ENCODE data around the gene NQO1. TPM values are rescaled to one million over a fixed set of nuclear protein-coding genes. Genes with fewer than 3 reads are reported as not detected.

NQO1 gene
- total and polyA plus RNA-seq, 2 donors (not counting 1 experiment from before 2014, with no cell fraction given) = 1.3 to 2.3 TPM

DNA sequence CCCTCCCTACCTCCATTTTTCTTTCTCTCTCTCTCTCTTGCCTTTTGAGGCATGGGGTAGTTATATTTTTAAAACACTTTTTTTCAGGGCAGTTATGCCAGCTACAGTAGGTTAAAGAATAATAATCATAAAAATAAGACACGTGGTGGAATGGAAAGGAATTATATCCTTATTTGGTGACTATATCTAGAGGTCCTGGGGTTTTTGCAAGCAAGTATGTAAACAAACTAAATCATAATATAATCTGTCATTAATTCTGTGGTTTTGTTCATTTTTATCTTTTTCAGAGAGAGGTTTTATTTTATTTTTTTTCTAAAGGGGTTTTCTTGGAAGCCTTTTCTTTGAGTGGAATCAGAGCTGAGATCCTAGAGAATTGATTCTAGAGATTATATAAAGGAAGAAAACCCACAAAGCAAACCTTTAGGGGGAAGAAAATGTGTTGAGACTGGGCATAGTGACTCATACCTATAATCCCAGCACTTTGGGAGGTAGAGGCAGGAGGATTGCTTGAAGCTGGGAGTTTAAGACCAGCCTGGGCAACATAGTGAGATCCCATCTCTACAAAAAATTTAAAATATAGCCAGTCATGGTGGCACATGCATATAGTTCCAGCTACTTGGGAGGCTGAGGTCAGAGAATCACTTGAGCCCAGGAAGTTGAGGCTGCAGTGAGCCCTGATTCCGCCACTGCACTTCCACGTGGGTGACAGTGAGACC lies 53.2 kb downstream of the NQO1 start:
- no peaks in the 10 kb centered on the region for H3K4me1 ChIP-seq (ENCODE audit: control insufficient read depth in 2 of 2, insufficient read depth in 2 of 2, low read length in 2 of 2)
- no peak overlapping the region for H3K4me2 ChIP-seq (replicated peaks; ENCODE audit: low read depth, low read length, poor library complexity, severe bottlenecking)
- no peak overlapping the region for H2AFZ ChIP-seq (ENCODE audit: insufficient read depth, low read depth, low read length, poor library complexity, severe bottlenecking)
- Mint-ChIP-seq H3K4me3 (no peak overlapping the region), H3K9me3 (ENCODE audit: insufficient read depth) (no peaks in the 10 kb centered on the region), H3K27ac (no peak overlapping the region), H3K4me1 (no peaks in the 10 kb centered on the region), H3K27me3 (no peaks in the 10 kb centered on the region)
- ATAC-seq (ENCODE audit: low read depth) (no peak), DNase-seq (no peak)
- no peak overlapping the region for H3K9ac ChIP-seq (ENCODE audit: low read length)
- ChIA-PET CTCF (interaction anchor here (1.4 kb wide), 1 partner anchor 277 kb away, joined by 4 read pairs; no protein-coding TSS in a partner anchor), POLR2A (no interaction called here)
- no peaks in the 10 kb centered on the region for H4K20me1 ChIP-seq (ENCODE audit: control insufficient read depth, insufficient read depth, low read length, poor library complexity, severe bottlenecking)
- intact Hi-C loops (cut with micrococcal nuclease) = no loop called here
- no peaks in the 10 kb centered on the region for H3K27me3 ChIP-seq (replicated peaks in 1 of 4; ENCODE audit: control extremely low read depth in 1 of 4, control insufficient read depth in 3 of 4, insufficient read depth in 4 of 4, low read length in 3 of 4)
- WGBS (ENCODE audit: insufficient coverage) = 100% methylated on average over 1 of the region's 3 CpGs
- peaks cover 6 to 41% of the 10 kb centered on the region in 2 experiments for H3K36me3 ChIP-seq (replicated peaks in 1 of 2; ENCODE audit: control extremely low read depth in 1 of 2, control insufficient read depth in 1 of 2, extremely low read depth in 1 of 2, insufficient read depth in 2 of 2, low read length in 1 of 2)
- TF ChIP-seq CTCF (IDR thresholded peaks at IDR 0.05) (no peak), EZH2 (IDR thresholded peaks at IDR 0.05; ENCODE audit: borderline replicate concordance, insufficient read depth, low read depth, low read length, poor library complexity, severe bottlenecking) (no peak)
- no peak overlapping the region for H3K4me3 ChIP-seq (ENCODE audit: control extremely low read depth in 1 of 5, extremely low read depth in 1 of 5, insufficient read depth in 1 of 5, low read depth in 2 of 5, low read length in 4 of 5)
- no peaks in the 10 kb centered on the region for H3K79me2 ChIP-seq (ENCODE audit: control insufficient read depth, insufficient read depth, low read length)
- H3K9me3 ChIP-seq (ENCODE audit: control extremely low read depth in 1 of 3, control insufficient read depth in 2 of 3, insufficient read depth in 1 of 3, low read length in 2 of 3) = no peaks in the 10 kb centered on the region
- no peak overlapping the region for H3K27ac ChIP-seq (ENCODE audit: low read length in 2 of 2)

DNA sequence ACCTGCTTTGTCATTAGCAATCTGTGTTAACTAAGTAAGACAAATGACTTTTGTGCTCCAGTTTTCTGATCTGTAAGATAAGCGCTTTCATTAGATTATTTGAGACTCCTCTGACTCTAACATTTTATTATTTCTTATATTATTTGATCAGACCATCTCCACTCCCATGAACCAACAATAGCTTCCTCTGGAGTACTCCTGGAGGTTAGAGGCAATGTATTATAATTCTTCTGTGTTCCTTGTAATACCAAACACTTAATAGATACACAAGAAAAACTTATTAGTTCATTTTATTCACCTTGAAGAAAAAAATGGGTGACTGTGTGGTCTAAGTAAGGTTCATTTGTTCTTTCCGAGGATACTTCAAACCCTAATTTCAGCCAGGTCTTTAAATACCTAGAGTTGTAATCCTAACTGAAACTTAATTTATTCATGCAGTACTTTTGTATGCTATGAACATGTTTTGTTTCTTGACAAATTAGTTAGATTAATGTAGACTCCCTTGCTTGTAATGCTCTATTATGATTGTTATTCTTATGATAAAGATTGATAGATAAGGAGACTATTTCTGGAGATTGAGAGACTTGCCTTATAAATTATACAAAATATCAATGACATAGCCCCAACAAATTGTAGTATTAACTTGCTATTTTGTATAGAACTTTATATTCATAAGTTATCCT lies 53.9 kb downstream of the NQO1 start:
- CTCF ChIA-PET = interaction anchor here (1.4 kb wide), 1 partner anchor 276 kb away, joined by 4 read pairs; no protein-coding TSS in a partner anchor
- ATAC-seq (ENCODE audit: low read depth) = no peak

More for the DNA sequence above, 53.9 kb downstream of the NQO1 start:
- Mint-ChIP-seq H3K4me3 (no peak overlapping the region), H3K27ac (no peak overlapping the region), H3K27me3 (no peaks in the 10 kb centered on the region), H3K4me1 (no peaks in the 10 kb centered on the region), H3K9me3 (ENCODE audit: insufficient read depth) (no peaks in the 10 kb centered on the region)
- POLR2A ChIA-PET = no interaction called here
- Histone ChIP-seq H2AFZ (ENCODE audit: insufficient read depth, low read depth, low read length, poor library complexity, severe bottlenecking) (no peak overlapping the region), H3K4me2 (replicated peaks; ENCODE audit: low read depth, low read length, poor library complexity, severe bottlenecking) (no peak overlapping the region), H3K4me3 (ENCODE audit: control extremely low read depth in 1 of 5, extremely low read depth in 1 of 5, insufficient read depth in 1 of 5, low read depth in 2 of 5, low read length in 4 of 5) (no peak overlapping the region), H3K9ac (ENCODE audit: low read length) (no peak overlapping the region), H3K36me3 (replicated peaks in 1 of 2; ENCODE audit: control extremely low read depth in 1 of 2, control insufficient read depth in 1 of 2, extremely low read depth in 1 of 2, insufficient read depth in 2 of 2, low read length in 1 of 2) (peaks cover 6 to 40% of the 10 kb centered on the region in 2 experiments), H3K27me3 (replicated peaks in 1 of 4; ENCODE audit: control extremely low read depth in 1 of 4, control insufficient read depth in 3 of 4, insufficient read depth in 4 of 4, low read length in 3 of 4) (no peaks in the 10 kb centered on the region), H3K79me2 (ENCODE audit: control insufficient read depth, insufficient read depth, low read length) (no peaks in the 10 kb centered on the region), H3K4me1 (ENCODE audit: control insufficient read depth in 2 of 2, insufficient read depth in 2 of 2, low read length in 2 of 2) (no peaks in the 10 kb centered on the region), H4K20me1 (ENCODE audit: control insufficient read depth, insufficient read depth, low read length, poor library complexity, severe bottlenecking) (no peaks in the 10 kb centered on the region), H3K9me3 (ENCODE audit: control extremely low read depth in 1 of 3, control insufficient read depth in 2 of 3, insufficient read depth in 1 of 3, low read length in 2 of 3) (no peaks in the 10 kb centered on the region), H3K27ac (ENCODE audit: low read length in 2 of 2) (no peak overlapping the region)
- TF ChIP-seq EZH2 (IDR thresholded peaks at IDR 0.05; ENCODE audit: borderline replicate concordance, insufficient read depth, low read depth, low read length, poor library complexity, severe bottlenecking) (no peak), CTCF (IDR thresholded peaks at IDR 0.05) (no peak)
- no CpG with 5 or more reads among the region's 2 CpGs for WGBS (ENCODE audit: insufficient coverage)
- intact Hi-C loops (cut with micrococcal nuclease) = no loop called here
- DNase-seq = no peak
